HFF-Myc (cell line): ENCODE results near the gene MTNR1A.

ENCODE experiments used
- DNase-seq: peaks from one replicate; pipeline ENCODE4 v3.0.0-alpha.2; 2011; ENCODE audit warnings: low read depth; ENCODE audit errors: extremely low read depth
- H3K4me3 ChIP-seq: replicated peaks from 2 replicates; pipeline ENCODE4 v1.5.1; 2011; ENCODE audit warnings: low read depth, mild to moderate bottlenecking, control low read depth, low read length
- TF ChIP-seq, protein P1 (sequence below): IDR thresholded peaks from 2 replicates; pipeline ENCODE4 v1.5.1; 2012; ENCODE audit warnings: mild to moderate bottlenecking, low read depth, low read length, control low read depth; ENCODE audit errors: missing control alignments

The MTNR1A gene

DNA sequence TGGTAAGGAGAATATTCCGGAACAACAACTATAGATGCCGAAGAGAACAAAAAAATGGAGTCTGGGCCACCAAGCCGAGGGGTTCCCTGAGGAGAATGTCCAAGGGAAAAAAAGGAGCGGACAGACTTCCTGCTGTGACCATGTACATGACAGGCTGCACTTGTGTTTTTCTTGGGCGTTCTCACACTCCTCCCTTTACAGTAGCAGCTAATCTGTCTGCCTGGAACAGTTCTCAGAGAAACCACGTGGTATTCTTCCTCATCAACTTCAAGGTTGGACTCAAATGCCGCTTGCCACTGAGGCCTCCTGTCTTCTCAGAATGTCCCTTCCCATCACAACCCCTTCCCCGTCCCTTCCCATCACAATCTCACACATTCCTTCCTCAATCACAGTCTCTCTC lies 30.8 kb upstream of the MTNR1A start:
- no peak overlapping the region for H3K4me3 ChIP-seq
- TF ChIP-seq, protein P1, sequence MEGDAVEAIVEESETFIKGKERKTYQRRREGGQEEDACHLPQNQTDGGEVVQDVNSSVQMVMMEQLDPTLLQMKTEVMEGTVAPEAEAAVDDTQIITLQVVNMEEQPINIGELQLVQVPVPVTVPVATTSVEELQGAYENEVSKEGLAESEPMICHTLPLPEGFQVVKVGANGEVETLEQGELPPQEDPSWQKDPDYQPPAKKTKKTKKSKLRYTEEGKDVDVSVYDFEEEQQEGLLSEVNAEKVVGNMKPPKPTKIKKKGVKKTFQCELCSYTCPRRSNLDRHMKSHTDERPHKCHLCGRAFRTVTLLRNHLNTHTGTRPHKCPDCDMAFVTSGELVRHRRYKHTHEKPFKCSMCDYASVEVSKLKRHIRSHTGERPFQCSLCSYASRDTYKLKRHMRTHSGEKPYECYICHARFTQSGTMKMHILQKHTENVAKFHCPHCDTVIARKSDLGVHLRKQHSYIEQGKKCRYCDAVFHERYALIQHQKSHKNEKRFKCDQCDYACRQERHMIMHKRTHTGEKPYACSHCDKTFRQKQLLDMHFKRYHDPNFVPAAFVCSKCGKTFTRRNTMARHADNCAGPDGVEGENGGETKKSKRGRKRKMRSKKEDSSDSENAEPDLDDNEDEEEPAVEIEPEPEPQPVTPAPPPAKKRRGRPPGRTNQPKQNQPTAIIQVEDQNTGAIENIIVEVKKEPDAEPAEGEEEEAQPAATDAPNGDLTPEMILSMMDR = no peak
- no peak for DNase-seq

DNA sequence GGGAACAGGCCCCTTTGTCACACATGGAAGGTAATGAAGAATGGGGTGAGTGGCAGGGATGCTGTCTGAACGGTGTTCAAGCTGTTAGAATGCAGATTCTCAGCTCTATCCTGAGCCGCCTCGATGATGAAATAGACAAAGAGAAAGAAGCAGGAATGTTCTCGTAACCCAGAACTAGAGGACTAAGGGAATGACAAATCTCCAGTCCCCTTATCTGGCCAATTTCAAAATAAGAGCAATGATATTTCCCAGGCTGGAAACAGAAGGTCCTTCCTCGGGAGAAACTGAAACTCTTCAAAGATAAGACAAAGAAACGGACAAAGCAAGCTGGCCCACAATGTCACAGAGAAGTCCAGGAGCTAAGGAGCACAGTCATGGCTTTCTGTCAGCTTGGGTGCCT lies 29.5 kb upstream of the MTNR1A start:
- DNase-seq = no peak
- TF ChIP-seq, protein P1 = no peak
- no peak overlapping the region for H3K4me3 ChIP-seq

DNA sequence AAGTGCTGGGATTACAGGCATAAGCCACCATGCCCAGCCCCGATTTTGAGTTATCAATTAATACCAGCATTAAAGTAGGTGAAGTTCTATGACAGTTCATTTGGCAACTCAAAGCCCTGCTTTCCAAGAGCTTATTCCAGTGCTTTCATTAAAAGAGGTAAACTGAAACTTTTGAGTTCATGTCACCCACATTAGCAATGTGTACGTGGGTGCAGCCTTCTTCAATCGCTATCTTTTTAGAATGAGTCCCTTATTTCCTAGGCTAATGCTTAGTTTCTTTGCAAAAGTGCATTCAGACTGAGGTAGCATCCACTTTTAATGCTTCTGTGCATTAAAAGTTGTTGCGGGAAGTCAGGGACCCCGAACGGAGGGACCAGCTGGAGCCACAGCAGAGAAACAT lies 26.1 kb upstream of the MTNR1A start:
- no peak overlapping the region for H3K4me3 ChIP-seq
- DNase-seq = no peak
- TF ChIP-seq, protein P1 = no peak

DNA sequence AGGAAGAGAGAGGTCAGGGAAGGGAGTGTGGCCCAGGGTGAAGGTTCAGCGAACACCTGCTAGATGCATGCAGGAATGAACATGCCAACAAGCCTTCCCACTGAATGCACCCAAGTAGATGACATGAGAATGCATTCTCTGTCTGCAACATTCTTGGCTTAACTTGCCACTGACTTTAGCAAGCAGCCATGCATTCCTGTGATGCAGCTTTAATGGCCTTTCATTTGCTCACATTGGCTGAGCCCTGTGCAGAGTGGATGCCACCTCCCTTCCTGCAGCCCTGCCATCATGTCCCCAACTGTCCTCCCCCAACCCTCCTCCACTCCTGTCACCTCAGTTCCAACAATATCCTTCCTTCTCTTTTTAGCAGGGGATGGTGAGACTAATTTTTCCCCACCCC lies 25.3 kb upstream of the MTNR1A start:
- DNase-seq = no peak
- no peak overlapping the region for H3K4me3 ChIP-seq
- TF ChIP-seq, protein P1 = no peak

DNA sequence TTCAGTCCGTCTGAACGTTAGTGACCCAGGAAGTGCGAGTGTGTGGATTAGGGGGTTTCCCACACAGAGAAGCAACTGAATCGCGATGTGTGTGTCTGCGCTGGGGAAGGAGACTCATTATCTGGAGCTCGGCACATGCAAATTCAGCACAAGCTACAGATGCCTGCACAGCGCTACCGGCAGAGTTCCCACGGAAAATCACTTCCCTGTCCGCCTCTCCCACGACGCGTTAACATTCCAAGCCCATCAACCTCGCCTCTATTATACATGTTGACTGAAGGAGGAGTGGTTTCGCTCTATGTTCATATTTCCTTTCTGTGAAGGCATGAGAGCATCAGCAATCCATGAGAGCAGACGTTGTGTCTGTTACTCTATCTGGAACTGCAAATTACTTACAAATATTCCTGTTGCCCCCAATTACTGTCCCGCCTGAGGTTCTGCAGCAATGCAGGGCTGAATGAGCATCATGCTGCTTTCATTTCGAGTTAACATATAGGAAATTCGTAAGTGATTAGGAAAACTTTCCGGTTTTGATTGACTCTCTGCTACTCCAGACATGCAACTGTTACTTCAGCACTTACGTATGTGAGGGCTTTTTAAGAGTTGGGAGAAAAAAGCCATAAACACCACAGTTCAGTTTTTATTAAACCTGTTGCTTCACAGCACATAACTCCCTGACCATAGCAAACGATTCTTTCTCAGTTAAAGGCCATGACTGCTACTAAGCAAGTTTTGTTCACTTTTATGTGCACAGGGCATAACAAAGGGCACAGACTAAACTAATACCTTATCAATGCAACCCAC lies 15.0 kb upstream of the MTNR1A start:
- TF ChIP-seq, protein P1 = no peak
- no peak overlapping the region for H3K4me3 ChIP-seq
- no peak for DNase-seq

DNA sequence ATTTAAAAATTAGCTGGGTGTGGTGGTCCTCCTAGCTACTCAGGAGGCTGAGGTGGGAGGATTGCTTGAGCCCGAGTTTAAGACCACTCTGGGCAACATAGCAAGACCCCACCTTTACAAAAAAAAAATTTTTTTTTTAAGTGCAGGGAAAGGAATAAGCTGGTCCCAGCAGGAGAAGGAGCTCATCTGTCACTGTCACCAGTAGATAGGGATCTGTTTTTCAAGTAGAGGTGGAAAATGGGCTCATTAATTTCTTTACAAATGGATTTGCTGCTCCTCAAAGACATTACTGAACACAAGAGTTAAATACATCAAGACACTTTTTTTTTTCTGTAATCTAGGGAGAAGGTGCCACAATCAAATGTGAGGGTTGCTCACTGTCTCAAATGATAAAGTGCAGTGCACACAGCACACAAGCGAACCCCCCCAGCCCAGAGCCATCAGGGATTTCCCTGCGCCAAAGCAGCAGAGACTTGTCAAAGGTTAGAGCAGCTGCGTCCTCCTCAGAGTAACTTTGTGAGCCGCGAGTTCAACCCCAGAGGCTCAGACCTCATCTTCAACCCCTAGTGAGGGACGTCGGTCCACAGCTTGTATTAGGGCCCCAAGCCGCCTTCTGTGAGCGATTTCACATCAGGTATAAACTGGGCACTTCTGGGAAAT lies 14.3 kb upstream of the MTNR1A start:
- no peak for DNase-seq
- H3K4me3 ChIP-seq = no peak overlapping the region
- TF ChIP-seq, protein P1 = no peak

DNA sequence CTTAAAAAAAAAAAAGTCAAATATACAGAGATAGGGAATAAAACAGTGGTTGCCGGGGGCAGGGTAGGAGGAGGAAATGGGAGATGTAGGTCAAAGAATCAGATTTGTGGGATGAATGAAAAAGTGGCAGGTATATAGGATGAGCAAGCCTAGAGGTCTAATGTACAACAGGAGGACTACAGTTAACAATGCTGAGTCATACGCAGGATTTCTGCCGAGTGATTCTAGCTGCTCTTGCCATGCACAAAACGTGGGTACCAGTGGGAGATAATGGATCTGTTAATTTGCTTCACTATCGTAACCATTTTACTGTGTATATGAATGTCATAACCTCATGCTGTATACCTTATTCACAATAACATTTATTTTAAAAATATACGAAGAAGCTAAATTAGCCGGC lies 10.7 kb upstream of the MTNR1A start:
- TF ChIP-seq, protein P1 = no peak
- no peak for DNase-seq
- H3K4me3 ChIP-seq = no peak overlapping the region
